Superior temporal gyrus (tissue), 1 donor: ENCODE results near the gene HOXB13.
"Not testable (repeated sequence)": the region's sequence is repeated elsewhere in the genome, so short reads cannot be mapped to it uniquely, and the experiment has no call there.

Source experiments
- DNase-seq: peaks from one replicate; pipeline ENCODE4 v3.0.0-alpha.2; 2016; ENCODE audit errors: extremely low spot score

HOXB13 gene

DNA sequence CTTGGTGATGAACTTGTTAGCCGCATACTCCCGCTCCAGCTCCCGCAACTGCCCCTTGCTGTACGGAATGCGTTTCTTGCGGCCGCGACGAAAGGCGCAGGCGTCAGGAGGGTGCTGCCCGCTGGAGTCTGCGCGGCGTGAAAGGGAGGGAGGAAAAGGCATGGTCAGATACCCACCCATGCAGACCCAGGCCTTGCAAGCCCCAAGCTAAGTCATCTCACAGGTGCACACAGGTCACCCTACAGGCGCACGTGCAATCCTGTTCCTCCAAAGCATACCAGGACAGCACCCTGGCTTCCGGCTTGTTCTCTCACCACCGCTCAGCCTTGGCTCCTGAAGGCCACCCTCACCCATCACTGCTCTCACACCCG is 1.6 kb downstream of the HOXB13 start:
- no peak for DNase-seq

DNA sequence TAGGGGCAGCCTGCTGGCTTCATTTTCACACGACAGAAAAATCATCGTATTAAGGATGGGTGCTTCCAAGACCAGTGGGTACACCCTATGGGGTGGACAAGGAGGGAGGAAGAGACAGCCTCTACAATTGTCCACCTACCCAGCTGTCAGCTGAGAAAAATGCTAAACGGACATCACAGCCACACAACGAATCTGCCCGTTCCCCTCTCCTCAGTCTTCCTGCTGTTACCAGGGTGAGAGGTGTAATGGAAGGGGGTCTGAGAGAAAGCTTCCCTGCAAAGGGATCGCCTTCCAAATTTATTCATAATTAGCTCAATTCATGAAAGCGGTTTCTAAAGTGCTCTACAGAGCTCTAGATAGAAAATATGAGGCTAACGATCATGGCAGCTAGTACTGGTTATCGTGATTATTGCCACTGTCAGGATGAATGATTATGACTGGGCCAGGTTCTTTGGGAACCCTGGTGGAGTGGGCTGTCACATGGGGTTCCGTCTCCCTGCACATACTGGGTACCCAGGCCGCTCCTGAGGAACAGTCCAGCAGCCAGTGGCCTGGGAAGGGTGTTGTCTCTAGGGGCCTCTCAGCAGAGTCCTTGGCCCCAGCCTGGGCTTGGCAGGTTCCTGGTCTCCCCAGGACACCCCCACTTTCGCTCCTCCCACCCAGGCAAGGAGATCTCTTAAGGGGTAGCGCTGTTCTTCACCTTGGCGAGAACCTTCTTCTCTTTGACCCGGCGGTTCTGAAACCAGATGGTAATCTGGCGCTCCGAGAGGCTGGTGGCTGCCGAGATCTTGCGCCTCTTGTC is 2.2 kb downstream of the HOXB13 start:
- DNase-seq = no peak

DNA sequence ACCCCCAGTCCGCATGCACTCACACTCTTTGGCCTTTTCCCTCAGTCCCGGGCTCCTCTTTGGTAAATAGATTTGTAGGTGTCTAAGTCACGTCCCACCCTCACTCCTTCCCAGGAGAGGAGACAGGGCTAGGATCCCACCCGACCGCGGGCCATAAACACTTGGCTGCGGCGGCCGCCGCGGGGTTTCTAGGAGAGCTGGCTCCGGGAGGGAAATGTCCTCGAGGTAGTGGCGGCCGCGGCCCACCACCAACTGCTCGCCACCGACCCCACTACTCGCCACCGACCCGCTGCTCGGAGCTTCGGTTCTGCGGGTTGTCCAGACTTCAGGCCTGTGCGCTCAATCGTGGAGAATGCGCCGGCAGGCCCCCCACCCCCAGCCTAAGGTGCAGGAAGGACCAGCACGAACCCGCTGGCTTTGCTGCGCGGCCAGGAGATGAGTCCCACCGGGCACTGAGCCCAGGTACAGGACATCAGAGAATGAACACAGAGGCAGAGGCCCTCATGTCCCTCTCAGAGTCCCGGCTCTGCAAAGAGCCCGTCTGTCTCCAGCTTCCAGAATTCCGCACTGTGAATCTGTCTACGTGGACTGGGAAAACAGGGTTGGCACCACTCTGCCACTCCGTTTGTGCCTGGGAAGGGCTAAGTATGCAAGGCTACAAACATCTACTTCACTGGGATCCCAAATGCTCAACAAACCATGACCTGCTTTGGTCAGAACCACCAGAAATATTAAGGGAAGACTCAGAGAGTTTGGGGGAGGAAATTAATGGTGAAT is 3.1 kb downstream of the HOXB13 start:
- no peak for DNase-seq

DNA sequence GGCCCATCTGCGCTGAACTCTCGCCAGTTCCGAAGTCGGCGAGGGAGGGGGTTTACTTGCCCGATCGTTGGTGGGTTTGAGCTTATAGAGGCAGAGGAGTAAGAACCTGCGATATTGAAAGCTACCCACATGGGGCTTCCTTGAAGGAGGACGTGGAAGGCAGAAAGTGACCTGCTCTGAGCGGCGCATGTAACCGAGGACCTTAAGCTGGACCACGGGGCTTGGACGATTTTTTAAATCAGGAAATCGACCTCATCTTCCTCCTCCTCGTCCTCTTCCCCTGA is 3.6 kb downstream of the HOXB13 start:
- no peak for DNase-seq

DNA sequence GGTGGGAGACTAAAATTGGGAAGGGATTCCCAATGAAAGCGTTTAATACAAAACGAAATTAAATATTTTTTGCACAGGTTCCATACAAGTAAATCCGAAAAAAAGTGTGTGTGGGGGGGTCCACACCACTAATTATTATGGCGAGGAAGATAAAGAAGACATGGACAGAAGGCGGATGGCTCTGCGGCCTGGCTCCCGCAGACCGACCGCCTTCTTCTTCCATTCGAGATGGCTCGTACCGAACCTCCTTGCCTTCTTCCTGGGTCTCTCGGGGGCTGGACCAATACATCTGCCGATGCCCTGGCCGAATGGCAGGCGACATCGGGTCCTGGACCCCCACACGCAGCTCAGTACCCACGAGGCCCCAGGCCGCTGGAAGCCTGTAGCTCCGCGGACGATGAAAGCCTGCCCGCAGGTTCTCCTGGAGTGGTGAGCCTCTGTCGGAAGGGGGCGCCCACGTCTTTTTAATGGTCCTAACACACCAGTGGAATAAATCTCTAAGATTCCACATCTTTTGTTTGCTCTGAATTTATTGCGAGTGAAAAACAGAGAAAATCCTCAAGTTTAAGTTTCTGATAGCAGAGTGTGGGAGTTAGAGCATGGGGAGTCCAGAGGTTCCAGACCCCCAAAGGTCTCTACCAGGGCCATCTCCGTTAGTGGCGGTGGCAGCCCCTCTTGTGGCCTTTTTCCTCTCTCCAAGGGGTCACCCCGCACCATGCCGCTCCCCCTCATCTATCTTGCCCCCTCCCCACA is 4.1 kb downstream of the HOXB13 start:
- peak; percentile 76 for DNase-seq

DNA sequence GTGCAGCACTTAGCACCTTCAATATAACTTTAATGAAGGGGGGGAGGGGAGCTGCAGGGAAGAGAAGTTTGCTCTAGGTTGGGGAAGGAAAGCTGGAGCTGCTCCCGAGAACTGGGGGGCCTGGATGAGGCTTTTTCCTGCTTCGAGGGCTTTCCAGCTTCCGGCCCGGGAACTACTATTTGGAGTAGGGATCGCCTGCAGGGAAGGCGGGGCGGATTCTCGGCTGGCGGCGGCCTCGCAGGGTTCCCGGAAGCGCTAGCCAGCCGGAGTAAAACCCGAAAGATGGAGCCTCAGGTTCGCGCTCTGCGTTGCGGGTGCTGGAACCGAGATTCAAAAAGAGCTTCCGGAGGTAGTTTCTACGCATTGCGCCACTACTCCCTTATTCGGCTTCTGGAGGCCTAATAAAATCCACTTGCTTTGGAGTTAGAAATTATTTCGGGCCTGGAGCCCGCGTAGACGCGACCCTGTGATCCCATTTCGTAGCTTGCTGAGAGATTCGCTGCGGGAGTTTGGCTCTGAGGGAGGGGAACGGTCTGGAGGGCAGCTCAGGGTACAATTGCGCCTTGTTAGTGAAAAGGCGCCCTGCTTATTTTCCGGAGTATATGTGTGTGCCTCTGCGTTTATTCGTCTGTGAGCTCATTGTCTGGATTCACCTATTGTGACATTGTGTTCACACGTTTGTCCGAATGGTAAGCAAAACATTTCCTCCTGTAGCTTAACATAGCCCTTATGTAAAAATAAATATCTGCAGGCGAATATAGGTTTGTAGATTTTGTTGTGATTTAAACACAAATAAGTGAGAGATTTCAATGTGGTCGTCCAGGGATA is 4.9 kb downstream of the HOXB13 start:
- DNase-seq = no peak

DNA sequence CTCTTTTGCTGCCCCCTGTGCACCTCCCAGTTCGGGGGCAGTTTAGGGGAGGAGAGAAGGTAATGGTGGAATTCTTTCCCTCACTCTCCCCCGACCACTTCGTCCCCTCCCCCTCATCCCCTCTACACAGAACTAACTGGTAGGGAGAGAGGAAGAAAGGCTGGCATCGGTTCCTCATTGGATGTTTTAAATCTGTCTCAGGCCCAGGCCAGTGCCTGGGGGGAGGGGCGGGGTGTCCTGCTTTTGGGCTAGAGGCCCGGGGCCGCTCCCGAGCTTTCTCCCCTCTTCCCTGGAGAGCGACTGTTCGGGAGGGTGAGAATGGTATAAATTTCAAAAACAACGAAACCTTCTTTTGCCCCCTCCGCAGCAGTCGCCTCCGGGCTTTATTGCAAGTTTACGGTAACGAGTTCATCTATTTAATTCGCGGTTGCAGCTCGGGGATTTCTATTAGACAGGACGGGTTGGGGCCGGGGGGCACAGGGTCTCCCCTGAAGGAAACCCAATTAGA is 5.6 kb downstream of the HOXB13 start, which contains the start of gene PRAC2:
Gene PRAC2 (plus strand): TSS at position 271 of the 508 bp plus-strand sequence. CDS start 1,226 bp downstream, outside the sequence.
- no peak for DNase-seq

DNA sequence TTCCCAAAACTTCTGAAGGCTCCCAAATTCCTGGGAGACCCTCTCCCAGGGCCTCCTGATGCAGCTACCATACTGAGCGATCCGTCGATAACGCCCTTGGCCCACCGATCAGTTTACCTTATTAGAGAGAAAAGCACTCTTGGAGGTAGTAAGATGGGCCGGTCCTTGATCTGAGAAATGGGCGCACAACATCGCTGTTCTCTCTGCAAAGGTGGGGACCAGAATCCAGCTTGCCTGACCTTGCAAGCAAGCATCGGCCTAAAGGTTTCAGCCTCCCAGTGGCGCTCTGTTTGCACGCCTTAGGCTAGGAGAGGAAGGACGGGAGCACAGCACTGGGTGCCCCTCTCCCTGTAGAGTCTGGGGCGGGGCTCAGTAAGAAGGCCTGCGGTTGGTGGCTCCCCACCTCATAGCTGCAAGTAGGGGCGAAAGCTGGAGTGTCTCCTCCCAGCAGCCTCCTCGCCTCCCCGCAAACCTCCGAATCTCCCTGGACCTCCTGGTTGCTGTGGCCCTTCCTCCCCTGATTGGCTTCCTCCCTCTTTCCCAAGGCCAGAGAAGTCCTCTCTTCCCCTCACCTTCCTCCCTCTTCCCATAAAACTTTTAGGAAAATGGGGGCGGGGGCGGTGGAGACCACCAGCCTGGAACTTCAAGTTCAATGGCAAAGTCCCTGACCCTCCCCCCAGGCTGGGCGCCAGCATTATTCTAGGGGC is 6.2 kb downstream of the HOXB13 start, which contains the start of gene PRAC1:
Gene PRAC1 (minus strand): TSS at position 318 of the 707 bp plus-strand sequence. CDS start 126 bp downstream, at position 192.
- no peak for DNase-seq

DNA sequence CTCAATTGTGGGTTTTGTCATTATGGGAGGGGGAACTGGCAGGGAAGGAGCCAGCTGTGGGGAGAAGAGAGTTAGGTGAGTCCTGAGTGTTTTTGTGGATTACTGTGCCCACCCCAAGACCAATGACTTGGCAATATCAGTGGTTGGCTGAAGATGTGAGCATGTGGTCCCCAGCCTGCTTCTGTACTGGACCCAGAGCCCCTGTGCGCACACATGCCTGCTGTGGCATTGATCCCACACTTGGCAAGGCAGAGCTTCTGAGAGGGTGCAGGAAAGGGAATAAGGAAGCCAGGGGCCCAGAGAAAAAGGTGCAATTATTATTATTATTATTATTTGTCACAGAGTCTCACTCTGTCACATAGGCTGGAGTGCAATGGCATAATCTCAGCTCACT is 7.5 kb downstream of the HOXB13 start:
- DNase-seq = no peak

DNA sequence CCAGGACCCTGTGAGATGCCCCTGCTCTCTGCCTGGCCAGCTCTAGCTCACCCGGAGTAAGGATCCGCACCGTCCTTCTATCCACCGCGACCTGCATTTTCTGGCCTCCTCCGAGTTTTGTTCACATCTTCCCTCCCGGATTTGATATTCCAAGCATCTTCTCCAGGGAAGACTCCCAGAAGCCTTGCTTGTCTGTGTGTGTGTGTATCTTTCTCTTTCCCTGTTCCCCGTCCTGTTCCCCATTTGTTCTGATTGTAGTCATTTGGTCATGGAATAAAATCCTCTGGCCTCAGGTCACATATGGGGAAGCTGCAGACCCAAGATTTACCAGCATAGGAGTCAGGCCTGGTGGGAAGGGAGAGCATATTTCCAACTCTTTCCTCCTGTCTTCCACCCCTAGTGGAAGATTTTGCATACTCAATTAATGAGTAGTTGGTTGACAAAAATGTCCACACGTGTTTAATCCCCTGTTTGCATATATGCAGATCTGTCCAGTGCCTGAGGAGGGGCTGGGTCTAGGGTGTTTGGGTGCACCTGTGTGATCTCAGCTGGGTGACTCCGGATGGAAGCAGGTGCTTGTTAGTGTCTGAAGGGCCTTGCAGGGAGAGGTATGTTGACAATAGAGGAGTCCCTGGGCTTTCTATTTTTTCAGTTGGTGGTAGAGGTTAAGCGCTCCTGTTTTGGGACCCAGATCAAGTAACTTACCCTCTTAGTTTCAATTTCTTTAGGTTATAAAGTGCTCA is 8.1 kb downstream of the HOXB13 start:
- no peak for DNase-seq

DNA sequence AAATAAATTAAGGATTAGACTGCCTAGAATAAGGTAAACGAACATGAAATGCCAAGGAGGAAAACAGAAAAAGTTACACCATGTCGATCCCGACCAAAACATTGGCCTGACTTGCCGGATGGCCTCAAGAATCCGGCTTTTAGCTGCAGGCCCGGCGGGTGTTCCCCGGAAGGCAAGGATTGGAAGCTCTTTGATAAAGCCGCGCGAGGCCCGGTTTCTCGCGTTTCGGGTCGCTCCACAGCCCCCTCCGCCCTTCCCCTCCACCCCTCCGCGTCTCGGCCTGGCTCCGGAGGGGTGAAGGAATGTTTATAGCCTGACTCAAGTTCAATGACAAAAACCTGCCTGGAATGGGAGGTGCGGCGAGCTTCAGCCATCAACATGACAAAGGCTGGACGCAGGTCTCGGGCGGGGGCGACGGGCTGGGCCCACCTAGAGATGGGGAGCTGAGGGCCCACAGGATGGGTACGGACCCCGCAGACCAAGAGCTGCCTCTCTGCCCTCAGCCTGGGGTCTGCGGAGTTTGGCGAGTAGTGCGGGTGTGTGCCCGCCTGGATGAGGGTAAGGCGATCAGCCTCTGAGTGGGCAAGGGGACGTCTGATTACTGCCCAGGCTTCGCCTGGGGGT is 8.8 kb downstream of the HOXB13 start:
- no peak for DNase-seq

DNA sequence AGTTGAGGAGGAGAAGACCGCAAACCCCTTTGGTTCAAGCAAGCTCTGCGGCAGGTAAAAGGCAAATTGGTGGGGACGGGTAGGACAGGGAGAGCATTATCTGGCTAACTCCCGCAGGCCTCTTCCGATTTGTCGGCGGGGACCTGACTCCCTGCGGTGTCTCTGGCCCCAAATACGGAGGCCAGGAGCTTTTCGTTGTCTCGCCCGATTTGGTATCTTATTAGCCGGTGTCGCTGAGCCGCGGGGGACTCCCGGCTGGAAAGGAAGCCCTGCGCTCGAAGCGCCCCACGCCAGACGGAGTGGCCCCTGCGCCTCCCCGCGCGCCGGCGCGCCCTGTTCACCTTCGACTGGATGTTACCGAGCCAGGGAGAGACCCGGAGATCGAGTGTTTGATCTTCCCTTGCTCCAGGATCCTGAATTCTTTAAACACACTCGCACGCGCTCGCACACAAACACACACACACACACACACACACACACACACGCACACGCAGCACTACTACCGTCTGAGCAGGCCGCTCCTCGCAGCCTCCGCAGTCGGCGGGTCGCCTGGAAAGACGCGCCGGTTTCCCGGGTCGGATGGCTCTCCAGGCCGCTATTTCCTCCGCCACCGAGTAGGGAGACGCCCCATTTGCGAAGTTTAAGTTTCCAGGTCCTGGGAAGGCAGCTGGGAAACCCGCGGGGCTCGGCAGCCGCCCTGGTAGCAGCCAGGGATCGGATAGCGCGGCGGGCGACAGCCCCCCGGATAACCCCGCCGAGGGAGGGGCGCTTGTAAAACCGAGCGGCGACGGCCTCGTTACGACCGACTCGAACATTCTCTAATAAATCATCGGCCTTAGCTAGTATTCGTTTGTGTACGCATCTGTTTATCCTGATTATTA is 9.5 kb downstream of the HOXB13 start:
- DNase-seq = no peak

DNA sequence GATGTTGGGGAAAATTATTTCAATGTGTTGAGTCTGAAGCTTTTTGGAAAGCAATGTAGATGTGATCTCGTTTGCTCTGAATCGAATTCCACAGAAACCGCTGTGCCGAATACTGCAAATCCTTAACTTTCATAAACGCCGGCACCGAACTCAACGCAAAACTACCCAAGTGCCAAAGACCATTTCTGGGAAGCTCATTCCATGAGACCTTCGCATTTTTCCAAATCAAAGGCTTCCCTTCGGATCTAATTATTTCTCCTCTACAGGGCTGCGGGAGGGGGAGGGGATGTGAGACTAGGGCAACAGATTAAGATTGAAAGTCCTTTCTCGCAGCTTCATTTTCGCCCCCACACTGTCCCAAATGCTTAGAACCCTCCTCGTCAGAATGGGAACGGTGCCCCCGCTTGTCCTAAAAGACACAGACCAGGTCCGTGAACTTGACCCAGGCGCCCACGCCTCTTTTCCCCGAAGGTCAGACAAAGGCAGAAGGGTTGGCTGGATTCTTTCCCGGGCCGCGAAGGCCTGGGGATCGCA is 10.3 kb downstream of the HOXB13 start:
- DNase-seq = no peak

DNA sequence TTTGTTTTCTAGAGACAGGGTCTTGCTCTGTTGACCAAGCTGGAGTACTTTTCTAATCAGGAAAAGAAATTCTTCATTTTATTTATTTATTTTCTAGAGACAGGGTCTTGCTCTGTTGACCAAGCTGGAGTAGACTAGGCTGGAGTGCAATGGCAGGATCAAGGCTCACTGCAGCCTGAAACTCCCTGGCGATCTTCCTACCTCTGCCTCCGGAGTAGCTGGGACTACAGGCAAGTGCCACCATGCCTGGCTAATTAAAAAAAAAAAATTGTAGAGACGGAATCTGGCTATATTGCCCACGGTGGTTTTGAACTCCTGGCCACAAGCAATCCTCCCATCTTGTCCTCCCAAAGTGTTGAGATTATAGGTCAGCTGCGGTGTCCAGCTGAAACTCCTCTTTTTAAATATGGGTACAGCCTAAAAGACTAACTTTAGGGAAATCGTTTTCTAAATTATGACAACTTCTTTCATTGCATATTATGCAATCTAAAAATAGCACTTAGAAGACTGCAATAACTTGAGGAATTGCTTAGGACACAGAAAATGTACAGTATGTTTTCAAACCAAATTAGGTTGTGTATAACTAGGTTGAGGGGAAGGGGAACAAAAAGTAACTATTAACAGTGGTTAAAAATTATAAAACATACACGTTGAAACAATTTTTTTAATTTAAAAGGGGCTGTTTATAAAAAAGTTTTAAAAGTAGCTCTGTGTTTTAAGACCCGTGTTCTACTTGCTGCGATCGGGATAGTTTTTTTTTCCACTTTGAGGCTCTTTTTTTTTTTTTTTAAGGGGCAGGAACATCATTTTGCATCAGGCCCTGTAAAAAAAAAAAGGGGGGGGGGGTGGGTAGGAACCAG is 11.0 kb downstream of the HOXB13 start:
- DNase-seq = no peak

DNA sequence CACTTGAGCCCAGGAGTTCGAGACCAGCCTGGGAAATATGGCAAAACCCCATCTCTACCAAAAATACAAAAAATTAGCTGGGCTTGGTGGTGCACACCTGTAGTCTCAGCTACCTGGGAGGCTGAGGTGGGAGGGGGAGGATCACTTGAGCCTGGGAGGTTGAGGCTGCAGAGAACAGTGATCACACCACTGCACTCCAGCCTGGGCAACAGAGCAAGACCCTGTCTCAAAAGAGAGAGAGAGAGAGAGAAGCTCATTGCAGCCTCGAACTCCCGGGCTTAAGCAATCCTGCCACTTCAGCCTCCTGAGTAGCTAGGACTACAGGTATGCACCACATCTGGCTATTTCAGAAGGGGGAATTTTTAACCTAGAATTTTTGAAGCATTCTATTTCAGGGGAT is 12.0 kb downstream of the HOXB13 start:
- not testable (repeated sequence) for DNase-seq

DNA sequence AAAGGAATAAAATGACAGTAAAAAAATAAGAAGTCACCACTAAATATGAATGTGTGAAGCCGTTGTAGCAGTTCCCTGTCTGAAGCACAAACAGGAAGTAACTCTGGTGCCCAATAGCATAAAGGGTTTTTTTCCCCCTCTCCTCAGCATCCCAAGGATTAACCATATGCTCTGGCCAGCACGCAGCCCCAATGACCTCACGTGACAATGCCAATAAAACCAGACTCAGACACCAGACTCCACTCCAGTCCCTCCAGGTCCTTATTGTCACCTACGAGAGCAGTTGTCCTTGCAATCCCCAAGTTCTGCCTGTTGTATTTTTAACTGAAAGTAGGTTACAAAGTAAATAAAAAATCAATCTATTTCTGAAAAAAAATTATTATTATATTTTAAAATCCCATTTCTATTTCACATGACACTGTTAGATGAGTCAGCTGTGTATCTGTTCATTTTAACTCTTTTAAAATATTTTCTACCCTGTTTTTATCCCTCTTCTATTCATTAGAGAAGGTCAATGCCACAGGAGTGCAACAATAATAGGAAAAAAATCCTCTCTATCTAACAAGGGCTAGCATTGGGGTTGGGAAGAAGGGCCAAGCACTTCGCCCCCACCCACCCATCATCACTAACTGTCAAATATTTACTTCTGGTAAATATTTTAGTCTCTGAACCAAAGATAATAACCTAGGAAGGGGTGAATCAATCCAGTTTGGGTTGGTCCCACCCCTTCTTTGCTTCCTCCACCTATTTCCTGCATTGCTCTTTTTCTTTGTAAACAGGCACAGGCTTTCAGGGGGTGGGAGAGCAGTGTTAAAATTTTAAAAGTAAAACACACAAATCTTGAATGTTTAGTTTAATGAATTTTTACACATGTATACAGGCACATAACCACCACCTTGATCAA is 12.8 kb downstream of the HOXB13 start:
- no peak for DNase-seq
